GM18508 (cell line): ENCODE results near the gene SLC25A42.

Experiments used
- ATAC-seq: cut with Tn5 transposase; IDR thresholded peaks from one replicate; pipeline ENCODE4 v1.9.1; 2021; ENCODE audit warnings: moderate number of reproducible peaks; ENCODE audit not compliant: insufficient read depth, unreplicated experiment

Gene SLC25A42

GRCh38 chr19:19050104-19050503 lies 13.7 kb upstream of the SLC25A42 start:
- ATAC-seq = no peak

DNA sequence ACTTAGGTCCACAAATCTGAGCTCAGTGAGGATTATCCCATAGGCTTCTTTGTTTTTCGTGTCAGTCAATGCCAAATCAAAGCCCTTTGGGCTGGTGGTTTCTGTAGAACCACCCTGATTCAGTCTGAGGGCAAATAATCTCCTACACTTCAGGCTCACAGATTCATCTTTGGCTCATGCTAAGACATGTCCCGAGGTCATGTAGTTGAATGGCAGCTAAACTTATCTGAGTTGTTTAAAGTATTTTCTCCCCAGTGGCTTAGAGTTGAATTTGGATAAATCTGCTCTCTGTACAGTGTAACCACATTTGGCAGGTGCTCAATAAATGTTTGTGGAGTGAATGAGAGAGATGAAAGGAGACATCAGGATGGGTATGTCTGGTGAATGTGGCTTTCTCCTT lies 13.1 kb upstream of the SLC25A42 start:
- no peak for ATAC-seq

DNA sequence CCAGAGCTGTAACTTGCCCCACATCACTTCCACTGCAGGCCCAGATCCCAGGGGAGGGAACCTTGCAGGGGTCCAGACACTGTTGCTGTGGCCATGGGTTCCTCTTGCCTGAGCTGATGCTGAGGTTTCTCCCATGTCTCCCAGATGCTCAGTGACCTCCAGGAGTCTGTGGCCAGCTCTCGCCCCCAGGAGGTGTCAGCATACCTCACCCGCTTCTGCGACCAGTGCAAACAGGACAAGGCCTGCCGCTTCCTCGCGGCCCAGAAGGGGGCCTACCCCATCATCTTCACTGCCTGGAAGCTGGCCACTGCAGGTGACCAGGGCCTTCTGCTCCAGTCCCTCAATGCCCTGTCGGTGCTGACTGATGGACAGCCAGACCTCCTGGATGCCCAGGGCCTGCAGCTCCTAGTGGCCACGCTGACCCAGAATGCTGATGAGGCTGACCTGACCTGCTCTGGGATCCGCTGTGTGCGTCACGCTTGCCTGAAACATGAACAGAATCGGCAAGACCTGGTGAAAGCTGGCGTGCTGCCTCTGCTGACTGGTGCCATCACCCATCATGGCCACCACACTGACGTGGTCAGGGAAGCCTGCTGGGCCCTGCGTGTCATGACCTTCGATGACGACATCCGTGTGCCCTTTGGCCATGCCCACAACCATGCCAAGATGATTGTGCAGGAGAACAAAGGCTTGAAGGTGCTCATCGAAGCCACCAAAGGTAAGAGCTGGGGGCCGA lies 12.1 kb upstream of the SLC25A42 start:
- no peak for ATAC-seq

DNA sequence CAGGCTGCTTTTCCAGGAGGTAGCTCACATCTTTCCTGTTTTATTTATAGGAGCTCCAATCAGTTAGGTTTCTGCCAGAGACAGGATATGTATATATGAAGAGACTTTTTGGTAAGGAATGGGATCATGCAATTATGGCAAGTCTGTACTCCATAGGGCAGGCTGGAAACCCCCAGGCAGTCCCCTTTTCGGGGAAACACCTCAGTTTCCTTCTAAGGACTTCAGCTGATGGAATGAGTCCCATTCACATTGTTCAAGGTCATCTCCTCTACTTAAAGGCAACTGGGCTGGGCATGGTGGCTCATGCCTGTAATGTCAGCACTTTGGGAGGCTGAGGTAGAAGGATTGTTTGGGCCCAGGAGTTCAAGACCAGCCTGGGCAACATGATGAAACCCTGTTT lies 10.9 kb upstream of the SLC25A42 start:
- ATAC-seq = no peak

DNA sequence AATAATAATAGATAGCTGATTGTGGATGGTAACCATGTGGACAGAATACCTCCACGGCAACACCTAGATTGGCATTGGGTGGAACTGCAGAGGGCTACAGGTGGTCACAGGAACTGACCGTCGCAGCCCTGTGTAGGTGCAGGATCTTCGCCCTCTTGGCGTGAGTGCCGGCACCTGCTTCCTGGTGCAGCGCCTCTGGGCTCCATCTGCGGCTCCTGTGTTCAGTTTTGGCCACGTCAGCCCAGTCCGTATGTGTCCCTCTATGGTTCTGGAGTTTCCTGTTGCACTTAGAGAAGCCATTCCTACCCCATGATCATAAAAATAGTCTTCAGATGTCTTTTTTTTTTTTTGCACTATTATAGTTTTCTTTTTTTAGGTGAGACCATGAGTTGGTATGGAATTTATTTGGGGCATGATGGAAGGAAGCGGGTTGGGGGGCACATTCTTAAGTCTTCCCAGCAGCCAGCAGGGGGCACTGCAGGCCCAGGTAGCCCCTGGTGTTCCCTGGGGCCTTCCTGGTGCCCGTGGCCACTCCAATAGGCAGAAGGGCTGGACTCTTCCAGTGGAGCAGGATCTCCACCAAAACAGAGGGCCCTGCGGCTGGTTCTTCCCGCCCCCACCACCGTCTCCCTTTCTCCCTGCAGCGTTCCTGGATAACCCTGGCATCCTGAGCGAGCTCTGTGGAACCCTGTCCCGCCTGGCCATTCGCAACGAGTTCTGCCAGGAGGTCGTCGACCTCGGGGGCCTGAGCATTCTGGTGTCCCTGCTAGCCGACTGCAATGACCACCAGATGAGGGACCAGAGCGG lies 10.1 kb upstream of the SLC25A42 start:
- no peak for ATAC-seq

GRCh38 chr19:19054315-19054938 lies 9.4 kb upstream of the SLC25A42 start:
- ATAC-seq = no peak

DNA sequence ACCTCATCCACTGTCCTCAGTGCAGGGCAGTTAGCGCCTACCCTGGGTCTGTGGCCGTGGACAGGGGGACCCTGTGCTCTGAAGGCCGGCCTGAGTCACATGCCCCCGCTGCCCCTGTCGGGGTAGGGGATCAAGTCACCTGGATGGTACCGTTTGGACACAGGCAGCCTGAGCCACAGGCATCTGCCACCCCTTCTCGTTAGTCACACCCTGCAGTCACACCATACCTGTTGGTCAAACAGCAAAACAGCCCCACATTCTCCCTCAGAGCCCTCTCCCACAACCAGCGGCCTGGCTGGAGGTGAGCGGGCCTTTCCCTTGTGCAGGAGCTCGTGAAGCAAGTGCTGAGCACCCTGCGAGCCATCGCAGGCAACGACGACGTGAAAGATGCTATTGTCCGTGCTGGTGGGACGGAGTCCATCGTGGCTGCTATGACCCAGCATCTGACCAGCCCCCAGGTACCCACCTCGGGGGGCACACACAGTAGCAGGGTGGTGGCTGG lies 8.8 kb upstream of the SLC25A42 start:
- no peak for ATAC-seq

- no peak for ATAC-seq
Measured at GRCh38 chr19:19055701-19056100, 8.1 kb upstream of the SLC25A42 start.

DNA sequence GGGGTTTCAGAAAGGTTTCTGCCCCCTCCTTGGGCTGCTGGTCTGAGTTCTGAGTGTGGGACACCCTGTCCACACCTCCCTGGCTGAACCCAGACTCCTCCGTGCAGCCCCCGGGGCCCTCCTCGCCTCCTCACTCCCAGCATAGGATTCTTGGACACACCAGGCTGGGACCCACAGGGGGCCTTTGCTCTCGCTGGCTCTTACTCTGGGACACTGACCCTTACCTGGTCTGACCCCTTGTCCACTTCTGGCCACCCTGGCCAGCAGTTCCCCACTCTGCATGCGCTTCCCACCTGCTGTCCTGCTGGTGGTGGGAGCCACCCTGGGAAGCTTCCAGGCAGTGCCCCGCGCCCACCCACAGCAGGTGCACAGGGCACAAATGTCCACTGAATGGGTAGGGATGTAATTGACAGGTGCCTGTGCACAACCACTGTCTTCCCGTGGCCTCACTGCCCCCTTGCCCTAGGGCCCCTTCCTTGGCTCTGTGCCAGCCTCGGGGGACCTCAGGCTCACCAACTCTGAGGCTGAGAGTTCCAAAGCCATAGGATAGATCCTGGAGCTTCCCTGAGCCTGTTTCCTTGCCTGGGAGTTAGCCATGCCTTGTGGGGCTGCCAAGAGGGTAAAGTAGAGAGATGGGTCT lies 7.0 kb upstream of the SLC25A42 start:
- ATAC-seq = no peak

GRCh38 chr19:19057317-19057716 lies 6.5 kb upstream of the SLC25A42 start:
- ATAC-seq = no peak

- no peak for ATAC-seq
Measured at GRCh38 chr19:19057720-19058119, 6.1 kb upstream of the SLC25A42 start.

GRCh38 chr19:19059018-19059836 lies 4.6 kb upstream of the SLC25A42 start:
- no peak for ATAC-seq

GRCh38 chr19:19059837-19060611 lies 3.8 kb upstream of the SLC25A42 start:
- no peak for ATAC-seq

- no peak for ATAC-seq
Measured at GRCh38 chr19:19061506-19061905, 2.3 kb upstream of the SLC25A42 start.

DNA sequence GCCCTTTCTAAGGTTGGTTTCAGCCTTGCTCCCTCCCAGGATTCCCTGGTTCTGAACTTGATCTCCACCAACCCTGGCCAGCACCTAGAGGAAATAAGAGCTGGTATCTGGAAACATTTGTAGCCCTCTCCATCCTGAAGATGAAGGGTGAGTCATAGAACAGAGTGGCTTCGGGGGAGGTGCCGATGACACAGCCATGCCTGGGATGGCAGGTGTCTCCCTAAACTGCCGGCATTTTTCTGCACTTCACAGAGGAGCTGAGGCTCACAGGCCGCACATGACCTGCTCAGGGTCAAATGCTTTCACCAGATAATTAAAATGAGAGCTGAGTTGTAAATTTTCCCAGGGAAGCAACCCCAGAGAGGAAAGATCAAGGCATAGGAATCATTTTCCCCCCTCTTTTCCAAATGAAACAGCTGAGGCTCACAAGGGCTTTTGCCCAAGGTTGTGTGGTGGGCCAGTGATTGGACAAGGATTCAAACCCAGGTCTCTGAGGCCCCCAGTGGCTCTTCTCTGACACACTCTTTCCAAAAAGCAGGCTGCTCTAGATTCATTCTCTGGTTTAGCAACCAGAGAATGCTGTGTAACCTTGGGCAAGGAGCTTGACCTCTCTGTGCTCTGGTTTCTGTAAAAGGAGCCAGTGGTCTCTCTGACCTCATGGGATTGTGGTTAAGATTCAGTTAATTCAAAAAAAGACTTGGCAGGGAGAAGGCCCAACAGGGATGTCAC lies 1.2 kb upstream of the SLC25A42 start:
- no peak for ATAC-seq

GRCh38 chr19:19064098-19064722 lies 416 bp downstream of the SLC25A42 start:
- no peak for ATAC-seq

GRCh38 chr19:19064811-19065745 lies 1.3 kb downstream of the SLC25A42 start:
- no peak for ATAC-seq
